HG03469 (cell line): ENCODE results near the gene IFNA1.
"Not testable (repeated sequence)": the region's sequence is repeated elsewhere in the genome, so short reads cannot be mapped to it uniquely, and the experiment has no call there.

ENCODE experiments used
- ATAC-seq: cut with Tn5 transposase; IDR thresholded peaks from one replicate; pipeline ENCODE4 v1.9.1; 2021; ENCODE audit warnings: mild to moderate bottlenecking, moderate library complexity, moderate number of reproducible peaks; ENCODE audit not compliant: unreplicated experiment

IFNA1 gene

DNA sequence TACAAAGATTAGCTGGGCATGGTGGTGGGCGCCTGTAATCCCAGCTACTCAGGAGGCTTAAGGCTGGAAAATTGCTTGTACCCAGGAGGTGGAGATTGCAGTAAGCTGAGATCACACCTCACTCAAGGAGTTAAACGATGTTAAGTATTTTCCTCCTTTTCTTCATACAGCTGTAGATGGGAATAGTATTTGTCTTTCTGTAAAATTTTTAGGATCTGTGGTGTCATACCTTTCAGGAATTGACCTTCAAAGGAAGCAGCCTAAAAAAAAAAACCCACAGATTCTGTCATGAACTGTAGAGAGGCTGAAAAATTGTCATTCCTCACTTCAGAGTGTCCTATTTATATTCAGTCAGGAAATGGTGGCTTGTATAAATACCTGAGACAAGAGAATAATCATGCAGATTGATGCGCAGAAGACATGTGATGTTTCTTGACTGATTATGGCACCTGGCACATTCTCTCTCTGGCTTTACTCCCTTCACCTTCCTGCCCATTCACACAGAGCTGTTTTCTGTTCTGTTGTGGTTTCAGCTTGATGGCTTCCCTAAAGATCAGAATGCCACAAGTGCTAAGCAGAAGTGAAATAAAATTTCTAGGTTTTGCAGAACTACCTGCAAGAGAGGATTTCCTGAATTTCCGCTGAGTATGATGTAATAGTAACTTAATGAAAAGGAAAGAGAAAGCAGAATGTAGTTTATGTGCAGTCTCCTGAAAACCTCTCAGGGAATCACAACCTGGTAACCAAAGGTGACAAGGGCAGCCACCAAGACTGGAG lies 3.8 kb downstream of the IFNA1 start:
- ATAC-seq, result peak; percentile 94

- not testable (repeated sequence) for ATAC-seq
Measured at GRCh38 chr9:21449312-21449711, 9.1 kb downstream of the IFNA1 start.

DNA sequence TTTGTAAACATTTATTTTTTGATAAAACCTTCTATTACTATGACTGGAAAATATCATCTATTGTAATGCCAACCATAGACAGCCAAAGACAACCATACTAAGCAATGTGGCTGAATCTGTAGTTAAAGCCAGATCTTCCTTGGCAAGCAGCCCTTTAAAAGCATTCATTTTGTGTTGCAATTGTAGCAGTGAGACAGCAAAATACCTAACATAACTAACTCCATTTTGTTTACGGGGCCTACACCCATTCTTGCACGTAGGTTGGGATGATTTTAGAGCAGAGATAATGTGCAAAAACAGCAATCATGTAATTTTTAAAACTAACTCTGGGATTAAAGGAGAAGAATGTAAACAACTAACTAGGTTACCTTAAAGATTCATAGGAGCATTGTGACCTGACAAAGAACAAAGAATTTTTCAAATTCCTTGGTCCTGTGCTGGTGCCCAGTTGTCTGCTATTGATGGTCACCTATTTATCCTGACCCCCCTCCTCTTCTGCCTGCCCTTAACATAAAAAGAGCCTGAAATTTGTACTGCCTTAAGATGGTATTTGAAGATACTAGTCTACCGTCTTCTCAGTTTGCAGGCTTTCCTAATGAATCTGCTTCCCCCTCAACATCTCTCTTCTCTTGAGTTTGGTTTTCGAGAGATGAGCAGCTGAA lies 10.6 kb downstream of the IFNA1 start:
- no peak for ATAC-seq

DNA sequence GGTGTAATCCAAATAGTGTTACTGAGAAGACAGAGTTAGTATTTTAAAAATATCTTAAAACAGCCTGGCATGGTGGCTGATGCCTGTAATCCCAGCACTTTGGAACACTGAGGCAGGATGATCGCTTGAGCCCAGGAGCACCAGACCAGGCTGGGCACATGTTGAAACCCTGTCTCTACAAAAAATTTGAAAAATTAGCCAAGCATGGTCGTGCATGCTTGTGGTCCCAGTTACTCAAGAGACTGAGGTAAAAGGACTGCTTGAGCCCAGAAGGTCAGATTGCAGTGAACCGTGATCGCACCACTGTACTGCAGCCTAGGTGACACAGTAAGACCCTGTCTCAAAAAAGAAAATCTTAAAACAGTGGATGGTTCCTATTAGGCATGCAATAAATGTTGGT lies 12.4 kb downstream of the IFNA1 start:
- ATAC-seq, result no peak

- no peak for ATAC-seq
Measured at GRCh38 chr9:21454149-21454548, 13.9 kb downstream of the IFNA1 start.

DNA sequence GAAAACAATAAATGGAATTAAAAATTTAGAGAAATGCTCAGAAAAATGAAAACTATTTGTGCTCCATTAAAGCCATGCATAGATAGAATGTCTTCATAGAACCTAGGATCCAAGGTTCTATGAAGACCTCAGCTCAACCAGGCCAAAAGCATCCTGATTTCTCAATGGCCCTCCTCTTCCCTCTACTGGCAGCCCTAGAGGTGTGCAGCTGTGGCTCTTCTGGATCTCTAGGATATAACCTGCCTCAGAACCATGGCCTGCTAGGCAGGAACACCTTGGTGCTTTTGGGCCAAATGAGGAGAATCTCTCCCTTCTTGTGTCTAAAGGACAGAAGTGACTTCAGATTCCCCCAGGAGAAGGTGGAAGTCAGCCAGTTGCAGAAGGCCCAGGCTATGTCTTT lies 15.1 kb downstream of the IFNA1 start:
- peak; percentile 80 for ATAC-seq

DNA sequence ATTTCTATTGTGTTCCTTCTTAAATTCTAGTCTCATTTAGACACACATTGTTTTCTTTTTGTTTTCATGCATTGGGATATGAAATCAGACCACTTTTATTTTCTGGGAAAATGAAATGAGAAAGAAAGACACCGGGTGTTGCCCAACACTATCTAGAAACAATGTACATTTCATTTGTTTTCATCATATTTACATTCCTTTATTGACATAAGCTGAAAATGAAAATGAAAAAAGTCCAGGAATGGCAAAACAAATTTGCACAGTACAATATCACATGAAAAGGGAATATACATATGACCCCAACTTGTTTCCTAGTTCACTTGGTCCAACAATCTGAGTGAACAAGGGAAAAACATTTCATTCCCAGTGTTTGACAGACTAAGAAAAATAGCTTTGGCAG lies 21.1 kb downstream of the IFNA1 start:
- no peak for ATAC-seq

DNA sequence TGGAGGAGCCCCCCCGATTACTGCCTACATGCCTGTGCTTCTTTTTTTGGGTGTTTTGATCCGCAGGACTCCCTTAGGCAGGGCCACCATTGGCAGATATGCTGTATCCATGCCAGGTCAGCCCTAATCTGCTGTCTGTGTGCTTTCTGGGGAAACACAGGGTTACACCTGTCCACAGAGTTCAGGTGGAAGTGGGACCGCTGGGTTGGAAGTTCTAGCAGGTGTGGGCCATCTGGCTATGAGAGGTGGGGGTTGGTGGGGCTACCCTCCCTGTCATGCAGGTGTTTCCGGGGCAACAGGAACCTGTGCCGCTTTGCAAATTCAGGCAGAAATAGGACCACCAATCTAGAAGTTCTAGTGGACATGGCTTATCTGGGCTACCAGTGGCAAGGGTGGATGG lies 24.9 kb downstream of the IFNA1 start:
- no peak for ATAC-seq

DNA sequence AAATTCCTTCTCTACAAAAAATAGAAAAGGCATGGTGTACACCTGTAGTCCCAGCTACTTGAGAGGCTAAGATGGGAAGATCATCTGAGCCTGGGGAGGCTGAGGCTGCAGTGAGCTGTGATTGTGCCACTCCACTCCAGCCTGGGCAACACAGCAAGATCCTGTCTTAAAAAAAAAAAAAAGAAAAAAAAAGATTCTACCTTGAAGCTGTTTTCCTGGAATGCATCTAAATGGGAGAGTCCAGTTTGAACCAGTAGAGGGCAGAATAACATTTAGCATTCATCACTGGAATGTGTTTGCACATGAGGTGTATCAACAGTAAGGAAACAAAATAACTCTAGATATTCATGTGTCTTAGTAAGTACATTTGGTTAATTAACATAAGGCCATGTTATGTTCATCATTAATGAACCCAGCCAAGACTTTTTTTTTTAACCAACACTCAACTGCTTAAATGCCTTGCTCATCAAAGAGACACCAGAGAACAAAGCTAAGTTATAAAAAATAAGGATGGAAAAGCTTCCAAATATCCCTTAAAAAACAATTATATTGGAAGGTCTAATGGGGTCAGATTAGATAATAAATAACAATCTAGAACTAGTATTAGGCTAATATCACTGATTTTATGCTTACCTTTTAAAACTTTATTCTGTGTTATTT lies 25.8 kb downstream of the IFNA1 start:
- no peak for ATAC-seq

DNA sequence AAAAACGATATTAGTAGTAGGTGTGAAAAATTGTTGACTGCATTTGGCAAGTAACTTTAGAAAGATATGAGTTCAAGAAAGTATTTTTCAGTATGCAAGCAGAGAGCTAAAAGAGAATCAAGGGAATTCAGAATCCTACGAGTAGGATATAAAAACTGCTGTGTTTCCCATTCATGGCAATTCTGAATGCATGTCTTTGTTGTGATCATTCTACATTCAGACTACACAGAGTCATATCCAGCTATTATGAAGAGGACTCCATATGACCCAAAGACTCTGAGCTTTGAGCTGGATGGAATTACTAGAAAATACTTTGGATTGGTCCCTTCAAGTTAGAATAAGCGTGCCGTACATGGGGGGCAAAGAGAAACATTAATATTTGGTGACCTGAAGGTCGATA lies 29.9 kb downstream of the IFNA1 start:
- ATAC-seq, result no peak

DNA sequence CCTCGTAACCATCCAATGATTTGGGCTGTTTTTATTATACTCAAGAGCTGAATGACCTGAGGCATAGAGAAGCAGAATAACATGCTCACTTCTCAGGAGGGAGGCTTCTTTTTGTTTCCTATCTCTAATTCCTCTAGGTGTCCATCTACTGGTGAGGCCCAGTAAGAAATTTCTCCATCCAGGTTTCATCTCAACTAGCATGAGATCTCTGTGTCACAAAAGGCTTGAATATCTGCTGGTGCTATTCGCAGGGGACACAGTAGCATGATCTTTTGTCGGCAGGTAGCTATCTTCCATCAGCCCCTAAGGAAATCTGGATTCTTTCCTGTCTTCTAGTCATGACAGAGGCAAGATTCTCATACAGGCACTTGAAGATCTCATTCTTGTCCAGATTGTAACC lies 33.0 kb downstream of the IFNA1 start:
- no peak for ATAC-seq

- no peak for ATAC-seq
Measured at GRCh38 chr9:21477466-21477865, 37.2 kb downstream of the IFNA1 start.

- no peak for ATAC-seq
Measured at GRCh38 chr9:21479152-21479702, 39.0 kb downstream of the IFNA1 start.

DNA sequence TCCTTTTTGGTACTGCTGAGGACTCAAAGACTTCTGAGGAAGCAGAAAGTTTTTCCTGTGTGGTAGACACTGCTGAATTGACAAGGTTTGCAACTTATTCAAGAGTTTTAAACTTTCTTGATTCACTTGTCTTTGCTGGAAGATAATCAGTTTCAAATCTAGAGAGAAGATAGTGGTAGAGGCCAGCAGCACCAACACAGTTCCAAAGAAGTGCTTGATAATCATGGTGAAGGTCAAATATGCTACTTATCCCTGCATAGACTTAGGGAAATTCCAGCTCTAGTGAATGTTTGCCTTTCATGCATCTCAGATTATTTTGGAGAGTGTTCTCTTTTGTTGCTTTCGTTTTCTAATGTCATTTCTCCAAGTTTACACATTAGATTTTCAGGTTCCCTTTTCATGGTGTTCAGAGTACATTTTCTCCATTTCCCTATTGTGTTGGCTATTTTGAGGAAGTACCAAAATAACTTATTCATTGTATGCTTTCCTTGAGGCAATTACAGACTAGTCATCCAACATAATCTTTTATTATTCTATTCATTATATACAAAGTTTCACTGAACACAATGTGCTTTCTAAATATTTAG lies 41.3 kb downstream of the IFNA1 start:
- ATAC-seq, result no peak

- ATAC-seq, result no peak
Measured at GRCh38 chr9:21482213-21482612, 42.0 kb downstream of the IFNA1 start, which contains the start of gene IFNE. Gene IFNE, minus strand, starts transcription at chr9:21482313. Its CDS starts 619 bp downstream, at chr9:21481694.
